PC-3 (cell line): Measurements from ENCODE around the gene ZNF366. TPM values are rescaled to one million over a fixed set of nuclear protein-coding genes. Genes with fewer than 3 reads are reported as not detected.
A peak's percentile ranks its signal among the peaks of the same experiment; 100 is the strongest.

ENCODE experiments used
- ATAC-seq: fragments of 200-7000 bp; cut with Tn5 transposase; 2 replicates; pipeline ENCODE4 v1.9.1; 2020; ENCODE audit warnings: mild to moderate bottlenecking, moderate library complexity
- BruUV-seq: library from RNA; stranded (reverse); fragments of 400-500 nt; replicated peaks from 2 replicates; lab custom pipeline; 2021; lab: Mats Ljungman, UMichigan
- CTCF ChIA-PET: fragments of 300-600 bp; sonication (Branson Sonifier 250); formaldehyde crosslinking; loops from one replicate; lab custom pipeline; 2022; ENCODE audit warnings: antibody characterized with exemption; lab: Charles Lee
- POLR2A ChIA-PET: fragments of 300-600 bp; sonication (Branson Sonifier 250); formaldehyde crosslinking; loops from one replicate; lab custom pipeline; 2022; ENCODE audit warnings: antibody characterized with exemption; ENCODE audit not compliant: unreplicated experiment; lab: Charles Lee
- DNase-seq: peaks from one replicate; pipeline ENCODE4 v3.0.0-alpha.2; 2015
- H2AFZ ChIP-seq: fragments of 300-600 bp; sonication (generic); 2 replicates; pipeline ENCODE4 v1.6.0; 2016; ENCODE audit warnings: antibody characterized with exemption, low read length
- H3F3A ChIP-seq: fragments of 300-600 bp; sonication (generic); one replicate; pipeline ENCODE4 v1.6.0; 2017; ENCODE audit warnings: antibody characterized with exemption, low read length, control low read depth, mild to moderate bottlenecking; ENCODE audit not compliant: unreplicated experiment
- H3K27ac ChIP-seq: fragments of 300-600 bp; sonication (generic); 2 replicates; pipeline ENCODE4 v1.5.1; 2016; ENCODE audit warnings: mild to moderate bottlenecking, low read length
- H3K27me3 ChIP-seq: fragments of 300-600 bp; sonication (generic); 2 replicates; pipeline ENCODE4 v1.6.1; 2016; ENCODE audit warnings: low read length, mixed read lengths
- H3K36me3 ChIP-seq: fragments of 300-600 bp; sonication (generic); 2 replicates; pipeline ENCODE4 v1.6.1; 2016; ENCODE audit warnings: low read depth, mixed run types, low read length, mixed read lengths
- H3K4me1 ChIP-seq: fragments of 300-600 bp; sonication (generic); 2 replicates; pipeline ENCODE4 v1.5.1; 2016; ENCODE audit warnings: low read length; ENCODE audit not compliant: insufficient read depth
- H3K4me2 ChIP-seq: fragments of 300-600 bp; sonication (generic); 2 replicates; pipeline ENCODE4 v1.6.0; 2016; ENCODE audit warnings: low read length
- H3K4me3 ChIP-seq: fragments of 300-600 bp; sonication (generic); 2 replicates; pipeline ENCODE4 v1.5.1; 2016; ENCODE audit warnings: mild to moderate bottlenecking, low read length, mixed read lengths
- H3K79me2 ChIP-seq: fragments of 300-600 bp; sonication (generic); 2 replicates; pipeline ENCODE4 v1.6.1; 2017; ENCODE audit warnings: low read length, mixed read lengths
- H3K9ac ChIP-seq: fragments of 300-600 bp; sonication (generic); 2 replicates; pipeline ENCODE4 v1.6.0; 2016; ENCODE audit warnings: mild to moderate bottlenecking, low read length
- H3K9me2 ChIP-seq: fragments of 300-600 bp; sonication (generic); replicated peaks from 2 replicates; pipeline ENCODE4 v1.6.1; 2016; ENCODE audit warnings: mixed run types, low read length, mixed read lengths
- H3K9me3 ChIP-seq: fragments of 300-600 bp; sonication (generic); 2 replicates; pipeline ENCODE4 v1.6.1; 2016; ENCODE audit warnings: low read length, mixed read lengths
- H4K20me1 ChIP-seq: fragments of 300-600 bp; sonication (generic); 2 replicates; pipeline ENCODE4 v1.6.1; 2016; ENCODE audit warnings: low read length, mixed read lengths
- CTCF ChIP-seq: fragments of 300-600 bp; sonication (generic); conservative IDR thresholded peaks from 2 replicates; pipeline ENCODE4 v1.5.1; 2017; ENCODE audit warnings: antibody characterized with exemption, low read depth, mild to moderate bottlenecking, low read length
- EZH2 ChIP-seq: fragments of 300-600 bp; sonication (generic); IDR thresholded peaks from one replicate; pipeline ENCODE4 v1.6.1; 2017; ENCODE audit warnings: antibody characterized with exemption, mild to moderate bottlenecking, low read length; ENCODE audit not compliant: unreplicated experiment
- EZH2phosphoT487 ChIP-seq: fragments of 300-600 bp; sonication (generic); IDR thresholded peaks from 2 replicates; pipeline ENCODE4 v1.6.1; 2018; ENCODE audit warnings: mild to moderate bottlenecking, antibody characterized with exemption, low read length, borderline replicate concordance
- intact Hi-C: fragments of 100-400 bp; cut with micrococcal nuclease; formaldehyde crosslinking; loops from 2 replicates; pipeline ENCODE4 v1.9.0; 2023
- total RNA-seq: library from RNA; depleted of rRNA; stranded (reverse); fragments of >200 nt; gene quantifications from 2 replicates; pipeline ENCODE4 v1.2.3, GENCODE V29; 2014

ZNF366 gene
- total RNA-seq, 1 experiment from 2014 or later = not detected

GRCh38 chr5:72472666-72473422, 34.4 kb downstream of the ZNF366 start:
- H3K9me3 ChIP-seq = no peaks in the 10 kb centered on the region
- intact Hi-C loops = no loop called here
- ATAC-seq = no peak
- peak overlapping the region; percentile 18; the same call in 1 of the 2 replicates for H2AFZ ChIP-seq
- ChIA-PET CTCF (no interaction called here), POLR2A (no interaction called here)
- no peak overlapping the region for H3K4me2 ChIP-seq
- H3K36me3 ChIP-seq = no peaks in the 10 kb centered on the region
- H3K4me3 ChIP-seq = no peak overlapping the region
- TF ChIP-seq EZH2phosphoT487 (no peak), EZH2 (no peak), CTCF (no peak)
- H4K20me1 ChIP-seq = no peaks in the 10 kb centered on the region
- no TSS peak for BruUV-seq
- H3K27me3 ChIP-seq = no peaks in the 10 kb centered on the region
- H3K4me1 ChIP-seq = peaks cover 43% of the 10 kb centered on the region
- 0 out of 2 replicates have a peak overlapping the region, but pooled peaks have one; percentile 6 for H3K27ac ChIP-seq
- H3K9ac ChIP-seq = no peak overlapping the region
- peak; percentile 10 for DNase-seq
- H3K9me2 ChIP-seq = no peaks in the 10 kb centered on the region
- H3K79me2 ChIP-seq = no peaks in the 10 kb centered on the region
- H3F3A ChIP-seq = no peaks in the 10 kb centered on the region

GRCh38 chr5:72472031-72472430, 35.2 kb downstream of the ZNF366 start:
- POLR2A ChIA-PET = no interaction called here
- peak overlapping the region; percentile 6; the same call in 1 of the 2 replicates for H3K27ac ChIP-seq

More at GRCh38 chr5:72472031-72472430, 35.2 kb downstream of the ZNF366 start:
- Histone ChIP-seq H3F3A (no peaks in the 10 kb centered on the region), H3K4me3 (no peak overlapping the region), H2AFZ (peak overlapping the region; percentile 18; the same call in 1 of the 2 replicates), H3K36me3 (no peaks in the 10 kb centered on the region), H3K79me2 (no peaks in the 10 kb centered on the region), H3K27me3 (no peaks in the 10 kb centered on the region), H3K9ac (no peak overlapping the region), H4K20me1 (no peaks in the 10 kb centered on the region), H3K9me2 (no peaks in the 10 kb centered on the region), H3K9me3 (no peaks in the 10 kb centered on the region), H3K4me1 (peaks cover 48% of the 10 kb centered on the region), H3K4me2 (no peak overlapping the region)
- TF ChIP-seq EZH2 (no peak), EZH2phosphoT487 (no peak), CTCF (no peak)
- intact Hi-C loops = no loop called here
- CTCF ChIA-PET = no interaction called here
- peak; percentile 48 for ATAC-seq
- DNase-seq = peak; percentile 45
- BruUV-seq = no TSS peak
